ENCODE measurements around the gene IL1F10. TPM values are rescaled to one million over a fixed set of nuclear protein-coding genes. Genes with fewer than 3 reads are reported as not detected.

Gene IL1F10, protein sequence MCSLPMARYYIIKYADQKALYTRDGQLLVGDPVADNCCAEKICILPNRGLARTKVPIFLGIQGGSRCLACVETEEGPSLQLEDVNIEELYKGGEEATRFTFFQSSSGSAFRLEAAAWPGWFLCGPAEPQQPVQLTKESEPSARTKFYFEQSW
- total RNA-seq (not detected), polyA plus RNA-seq (not detected), total RNA-seq (0 reads per million in 6 experiments)

DNA sequence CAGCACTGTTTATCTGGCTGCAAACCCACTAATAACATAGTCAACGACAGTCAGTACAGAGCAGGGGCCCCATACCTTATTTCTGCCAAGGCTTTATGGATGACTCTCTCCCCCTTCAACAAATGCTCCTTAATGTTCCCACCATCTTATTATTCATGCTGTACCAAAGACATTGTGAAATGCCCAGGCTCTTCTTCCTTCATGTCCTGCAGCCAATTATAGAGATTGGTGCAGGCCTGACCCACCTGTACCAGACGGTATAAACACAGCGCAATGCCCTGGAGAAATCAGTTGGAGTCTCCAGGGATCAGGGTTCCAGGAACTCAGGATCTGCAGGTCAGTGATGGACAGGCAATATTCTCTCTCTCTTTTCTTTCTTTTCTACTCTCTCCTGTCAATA lies at the start of gene IL1F10:
TSS of gene IL1F10 (plus strand) at position 290 of the 400 bp plus-strand sequence. CDS start 4,769 bp downstream, outside the sequence.
- Mint-ChIP-seq H3K27ac (no peak within 1 kb of the TSS), H3K4me3 (no peak within 1 kb of the TSS)

DNA sequence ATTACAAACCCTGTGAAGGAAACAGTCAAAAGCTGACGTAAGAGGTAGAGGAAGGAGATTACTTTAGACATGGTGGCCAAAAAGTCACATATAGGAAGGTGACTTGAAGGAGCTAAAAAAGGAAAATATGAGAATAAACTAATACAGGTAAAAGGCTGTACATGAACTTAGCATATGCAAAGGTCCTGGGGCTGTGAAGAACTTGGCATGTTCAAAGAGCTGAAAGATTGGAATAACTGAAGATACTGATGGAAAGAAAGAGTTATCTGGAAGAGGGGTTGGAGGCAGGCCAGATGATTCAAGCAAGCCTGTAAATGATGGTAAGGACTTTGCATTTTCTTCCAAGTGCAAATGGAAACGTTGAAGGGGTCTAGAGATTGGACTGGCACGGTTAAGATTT lies 49.3 kb upstream of the IL1F10 start:
- POLR2A ChIA-PET = no interaction called here
- H3K27ac Mint-ChIP-seq = no peak overlapping the region
- H3K27me3 Mint-ChIP-seq = peaks cover 0 to 23% (median 1%) of the 10 kb centered on the region in 5 donors

More for the DNA sequence above, at the start of gene IL1F10:
- ATAC-seq (no peak), DNase-seq (no peak)
- H3K4me1 Mint-ChIP-seq = peaks cover 0 to 2% (median 0%) of the 10 kb centered on the region in 4 donors
- H3K36me3 Mint-ChIP-seq = peaks cover 0 to 3% (median 0%) of the 10 kb centered on the region in 3 donors
- POLR2A ChIA-PET = no interaction called here
- H3K9me3 Mint-ChIP-seq = no peaks in the 10 kb centered on the region
- H3K27me3 Mint-ChIP-seq = peaks cover 0 to 2% (median 0%) of the 10 kb centered on the region in 5 donors

DNA sequence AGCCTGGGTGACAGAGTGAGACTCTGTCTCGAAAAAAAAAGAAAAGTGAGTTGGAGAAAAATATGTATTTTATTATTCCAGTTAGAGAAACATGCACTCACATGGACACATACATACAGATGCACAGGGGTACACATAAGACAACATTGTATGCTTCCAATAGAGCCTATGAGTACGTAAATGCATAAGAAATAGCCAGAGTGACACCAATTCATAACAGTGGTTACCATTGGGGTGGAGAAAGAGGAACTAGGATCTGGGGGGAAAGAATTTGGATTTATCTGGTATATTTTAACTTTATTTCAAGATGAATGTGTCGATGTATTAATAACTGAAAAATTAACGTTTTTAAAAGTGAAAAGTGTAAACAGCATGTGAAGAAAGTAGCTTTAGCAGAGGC lies 46.5 kb upstream of the IL1F10 start:
- Mint-ChIP-seq H3K27ac (no peak overlapping the region), H3K36me3 (peaks cover 0 to 14% (median 0%) of the 10 kb centered on the region in 3 donors), H3K9me3 (peaks cover 0 to 19% (median 7%) of the 10 kb centered on the region in 9 donors), H3K4me3 (no peak overlapping the region), H3K4me1 (peaks cover 0 to 10% (median under 1%) of the 10 kb centered on the region in 4 donors), H3K27me3 (peaks cover 0 to 30% (median 1%) of the 10 kb centered on the region in 5 donors)
- POLR2A ChIA-PET = no interaction called here
- DNase-seq = no peak
- ATAC-seq = no peak

More for the DNA sequence above, 49.3 kb upstream of the IL1F10 start:
- ATAC-seq (no peak), DNase-seq (no peak)
- H3K9me3 Mint-ChIP-seq = peaks cover 0 to 19% (median 7%) of the 10 kb centered on the region in 9 donors
- H3K36me3 Mint-ChIP-seq = peaks cover 0 to 14% (median 2%) of the 10 kb centered on the region in 3 donors
- H3K4me3 Mint-ChIP-seq = no peak overlapping the region
- peaks cover 0 to 15% (median 5%) of the 10 kb centered on the region in 4 donors for H3K4me1 Mint-ChIP-seq

DNA sequence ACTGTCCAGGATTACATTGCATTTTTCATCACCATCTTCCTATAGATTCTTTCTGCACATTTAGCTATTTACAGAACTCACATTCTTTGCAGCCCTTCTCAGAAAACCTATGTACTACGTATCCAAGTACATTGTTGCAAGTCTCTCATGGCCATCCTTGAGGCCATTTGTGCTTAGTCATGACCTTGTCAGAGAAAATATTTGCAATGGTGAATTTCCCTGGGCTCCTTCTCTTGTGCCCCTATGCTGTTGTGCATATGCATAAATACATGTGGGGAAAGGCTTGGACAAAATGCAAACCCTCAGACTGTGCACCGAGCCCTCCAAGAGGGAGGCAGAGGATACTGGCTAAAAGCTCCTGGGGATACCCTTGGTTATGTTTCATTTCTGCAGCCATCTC lies 43.0 kb upstream of the IL1F10 start:
- H3K4me3 Mint-ChIP-seq = no peak overlapping the region
- peaks cover 0 to 35% (median 6%) of the 10 kb centered on the region in 5 donors for H3K27me3 Mint-ChIP-seq
- peaks cover 0 to under 1% (median 0%) of the 10 kb centered on the region in 4 donors for H3K4me1 Mint-ChIP-seq
- H3K9me3 Mint-ChIP-seq = peaks cover 0 to 4% (median 0%) of the 10 kb centered on the region in 9 donors
- ATAC-seq (no peak), DNase-seq (no peak)
- POLR2A ChIA-PET = no interaction called here
- H3K27ac Mint-ChIP-seq = no peak overlapping the region
- peaks cover 0 to 1% (median 0%) of the 10 kb centered on the region in 3 donors for H3K36me3 Mint-ChIP-seq

DNA sequence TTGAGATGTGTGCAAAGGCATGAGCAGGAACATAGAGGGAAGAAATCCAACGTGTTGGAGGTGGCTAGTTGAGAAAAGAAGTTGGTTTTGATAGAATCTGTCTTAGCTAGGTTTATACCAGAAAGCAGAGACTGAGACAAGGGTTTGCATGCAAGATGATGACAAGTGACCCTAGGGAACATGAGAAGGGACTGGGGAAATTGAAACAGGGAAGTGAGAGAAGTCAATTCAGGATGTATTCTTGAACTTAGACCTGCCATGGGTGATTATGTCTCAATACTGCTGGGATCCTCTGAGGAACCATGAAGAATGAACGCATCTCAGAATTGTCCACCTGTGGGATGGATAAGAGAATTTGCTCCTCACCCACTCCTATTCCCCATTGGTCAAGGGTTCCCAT lies 42.0 kb upstream of the IL1F10 start:
- ATAC-seq = no peak
- Mint-ChIP-seq H3K36me3 (no peaks in the 10 kb centered on the region), H3K27me3 (peaks cover 0 to 35% (median 6%) of the 10 kb centered on the region in 5 donors), H3K27ac (peak overlapping the region in 1 of 10 donors; percentile 9), H3K9me3 (peaks cover 0 to 3% (median 0%) of the 10 kb centered on the region in 9 donors), H3K4me3 (no peak overlapping the region), H3K4me1 (peaks cover 0 to 3% (median 0%) of the 10 kb centered on the region in 4 donors)
- POLR2A ChIA-PET = no interaction called here
- no peak for DNase-seq

DNA sequence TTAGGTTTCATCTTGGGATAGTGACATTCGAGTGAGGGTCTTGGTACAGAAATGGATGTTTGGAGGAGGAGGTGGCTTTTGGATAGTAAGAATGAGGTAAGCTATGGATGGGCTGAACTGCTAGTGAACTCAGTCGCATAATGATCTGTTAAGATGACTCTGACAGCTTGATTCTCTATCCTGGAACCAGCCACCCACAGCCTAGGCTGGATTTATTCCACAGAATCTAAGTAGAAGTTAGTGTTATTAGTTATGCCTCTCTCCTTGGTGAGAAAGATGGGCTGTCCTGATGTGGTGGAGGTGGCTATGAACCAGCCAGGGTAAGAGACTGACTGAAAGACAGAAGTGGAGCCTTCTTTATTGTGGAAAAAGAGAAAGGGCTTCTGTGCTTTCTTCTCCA lies 40.1 kb upstream of the IL1F10 start:
- Mint-ChIP-seq H3K4me3 (no peak overlapping the region), H3K27me3 (peaks cover 0 to 32% (median 6%) of the 10 kb centered on the region in 5 donors), H3K9me3 (peaks cover 0 to 1% (median 0%) of the 10 kb centered on the region in 9 donors), H3K27ac (peak overlapping the region in 1 of 10 donors; percentile 80), H3K4me1 (peaks cover 0 to 3% (median 0%) of the 10 kb centered on the region in 4 donors), H3K36me3 (no peaks in the 10 kb centered on the region)
- DNase-seq (no peak), ATAC-seq (no peak)
- POLR2A ChIA-PET = no interaction called here

DNA sequence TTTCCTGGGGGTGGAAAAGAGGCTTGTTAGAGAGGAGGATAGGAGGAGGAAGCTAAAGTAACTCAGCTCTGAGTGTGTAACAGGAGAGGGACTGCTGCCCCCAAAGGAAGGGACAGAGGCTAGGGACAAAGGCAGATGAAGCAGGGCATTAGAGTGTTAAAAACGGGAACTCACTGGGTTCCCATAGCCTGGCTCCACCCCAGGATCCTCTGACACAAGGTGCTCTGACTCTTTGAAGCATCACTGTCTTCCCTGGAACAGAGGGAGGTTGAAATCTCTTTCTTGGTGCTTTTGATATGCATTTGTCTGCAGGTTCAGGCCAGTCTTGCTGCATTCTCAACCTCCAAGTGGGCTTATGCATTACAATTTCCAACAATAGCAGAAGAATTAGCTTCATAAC lies 39.7 kb upstream of the IL1F10 start:
- no peak overlapping the region for H3K4me3 Mint-ChIP-seq
- H3K4me1 Mint-ChIP-seq = peaks cover 0 to 3% (median 0%) of the 10 kb centered on the region in 4 donors
- peak overlapping the region in 1 of 10 donors; percentile 80 for H3K27ac Mint-ChIP-seq
- no peak for DNase-seq
- no peaks in the 10 kb centered on the region for H3K36me3 Mint-ChIP-seq
- H3K27me3 Mint-ChIP-seq = peaks cover 0 to 32% (median 6%) of the 10 kb centered on the region in 5 donors
- H3K9me3 Mint-ChIP-seq = peaks cover 0 to 1% (median 0%) of the 10 kb centered on the region in 9 donors
- no peak for ATAC-seq
- POLR2A ChIA-PET = no interaction called here

DNA sequence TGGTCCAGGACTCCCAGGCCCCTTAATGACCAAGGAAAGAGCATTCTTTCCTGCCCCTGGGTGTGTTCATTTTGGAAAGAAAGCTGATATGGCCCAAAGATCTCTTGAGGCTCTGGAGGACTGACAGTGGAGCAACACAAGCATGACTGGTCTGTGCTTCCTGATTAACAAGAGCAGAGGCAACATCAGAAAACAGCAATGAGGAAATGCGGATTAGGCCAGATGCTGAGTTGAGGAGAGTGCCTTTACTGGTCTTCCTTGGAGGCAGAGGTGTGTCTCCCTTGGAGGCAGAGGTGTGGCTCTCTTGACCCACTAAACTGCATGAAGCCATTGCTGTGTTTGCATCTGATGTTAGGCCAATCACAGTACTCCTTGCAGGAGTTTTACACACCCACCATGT lies 35.0 kb upstream of the IL1F10 start:
- H3K27ac Mint-ChIP-seq = peak overlapping the region in 3 of 10 donors; percentile 22 to 51 (median 43)
- H3K27me3 Mint-ChIP-seq = peaks cover 0 to 15% (median 6%) of the 10 kb centered on the region in 5 donors
- no peaks in the 10 kb centered on the region for H3K36me3 Mint-ChIP-seq
- no peak for DNase-seq
- no peak for ATAC-seq
- peaks cover 0 to 5% (median 0%) of the 10 kb centered on the region in 4 donors for H3K4me1 Mint-ChIP-seq
- no peak overlapping the region for H3K4me3 Mint-ChIP-seq
- POLR2A ChIA-PET = no interaction called here
- H3K9me3 Mint-ChIP-seq = peaks cover 0 to 1% (median 0%) of the 10 kb centered on the region in 9 donors

DNA sequence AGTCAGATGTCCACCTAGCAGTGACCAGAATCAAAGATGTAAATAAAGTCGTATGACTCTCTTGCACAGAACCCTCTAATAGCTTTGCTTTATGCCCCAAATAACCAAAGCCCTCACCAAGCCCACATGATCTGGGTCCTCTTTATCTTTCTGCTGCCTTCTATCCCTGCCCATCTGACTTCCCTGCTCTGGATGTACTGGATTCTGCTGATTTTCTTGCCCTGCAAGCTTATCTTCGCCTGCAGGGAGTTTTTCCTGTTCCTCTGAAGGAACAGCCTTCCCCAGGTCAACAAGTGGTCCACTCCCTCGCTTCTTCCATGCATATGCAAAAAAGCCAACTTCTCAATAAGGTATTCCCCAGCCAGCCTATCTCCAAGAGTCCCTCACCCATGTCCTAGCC lies 33.8 kb upstream of the IL1F10 start:
- Mint-ChIP-seq H3K36me3 (no peaks in the 10 kb centered on the region), H3K27ac (no peak overlapping the region), H3K4me1 (peaks cover 0 to 5% (median 0%) of the 10 kb centered on the region in 4 donors), H3K27me3 (peaks cover 0 to 13% (median 6%) of the 10 kb centered on the region in 5 donors), H3K4me3 (no peak overlapping the region), H3K9me3 (peaks cover 0 to 1% (median 0%) of the 10 kb centered on the region in 9 donors)
- POLR2A ChIA-PET = no interaction called here
- ATAC-seq (no peak), DNase-seq (no peak)

DNA sequence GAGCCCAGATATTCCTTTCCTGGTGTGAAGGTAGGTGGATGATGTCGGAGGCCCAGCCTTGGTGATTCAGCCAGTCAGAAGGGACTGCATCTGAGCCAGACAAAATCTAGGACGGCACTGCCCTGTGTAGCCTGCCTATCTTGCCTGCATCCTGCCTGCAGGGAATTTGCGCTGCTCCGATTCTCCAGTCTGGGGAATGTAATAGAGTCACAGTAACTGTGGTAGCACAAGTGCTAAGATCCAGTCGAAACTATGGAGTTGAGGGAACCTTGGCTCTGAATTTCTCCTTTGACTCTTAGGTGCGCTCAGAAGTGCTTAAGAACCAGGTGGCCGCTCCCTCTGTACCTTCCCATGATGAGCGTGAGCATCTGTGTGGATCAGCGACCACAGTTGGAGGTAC lies 31.0 kb upstream of the IL1F10 start:
- DNase-seq (no peak), ATAC-seq (no peak)
- Mint-ChIP-seq H3K4me3 (no peak overlapping the region), H3K36me3 (no peaks in the 10 kb centered on the region), H3K9me3 (no peaks in the 10 kb centered on the region), H3K27me3 (peaks cover 0 to 7% (median 0%) of the 10 kb centered on the region in 5 donors), H3K4me1 (peaks cover 0 to 2% (median under 1%) of the 10 kb centered on the region in 4 donors), H3K27ac (no peak overlapping the region)
- POLR2A ChIA-PET = no interaction called here

DNA sequence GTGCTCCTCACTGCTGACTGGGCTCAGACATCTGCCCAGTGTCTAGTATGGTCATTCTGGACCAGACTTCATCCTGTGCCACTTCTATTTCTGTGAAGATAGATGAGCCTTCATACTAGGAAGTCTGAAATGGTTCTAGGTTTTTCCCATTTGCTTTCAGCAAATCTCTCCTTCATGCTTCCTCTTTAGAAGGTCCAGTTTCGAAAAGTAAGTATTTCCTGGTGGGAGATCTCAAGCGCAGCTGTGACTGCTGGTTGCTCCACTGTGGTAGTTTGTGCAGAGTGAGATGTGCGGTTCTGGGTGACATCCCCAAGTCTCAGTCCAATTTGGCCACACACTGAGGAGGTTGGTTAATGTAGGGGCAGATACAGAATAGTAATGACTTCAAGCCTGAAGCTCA lies 29.5 kb upstream of the IL1F10 start:
- Mint-ChIP-seq H3K4me1 (peaks cover 0 to 4% (median under 1%) of the 10 kb centered on the region in 4 donors), H3K27ac (no peak overlapping the region), H3K4me3 (no peak overlapping the region), H3K27me3 (peaks cover 0 to 7% (median 0%) of the 10 kb centered on the region in 5 donors), H3K36me3 (no peaks in the 10 kb centered on the region), H3K9me3 (no peaks in the 10 kb centered on the region)
- POLR2A ChIA-PET = no interaction called here
- no peak for ATAC-seq
- DNase-seq = no peak

DNA sequence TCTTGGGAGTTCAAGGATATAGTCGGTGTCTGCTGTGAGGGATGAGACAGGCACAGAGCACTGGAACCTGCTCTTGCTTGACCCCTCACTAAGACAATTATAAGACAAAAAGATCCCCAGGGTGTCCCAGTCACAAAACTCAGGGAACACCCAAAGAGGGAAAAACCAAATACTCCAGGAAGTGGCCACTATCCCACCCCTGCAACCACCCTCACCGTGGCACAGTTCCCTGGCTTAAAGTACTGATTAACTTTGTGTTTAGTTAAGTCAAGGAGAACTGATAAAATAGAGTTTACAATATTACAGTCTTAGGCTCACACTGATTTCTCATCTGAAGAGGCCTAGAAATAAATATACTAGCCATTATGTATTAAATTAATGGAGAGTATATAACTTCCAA lies 28.6 kb upstream of the IL1F10 start:
- DNase-seq = no peak
- peaks cover 0 to 7% (median 0%) of the 10 kb centered on the region in 5 donors for H3K27me3 Mint-ChIP-seq
- peaks cover 0 to 3% (median under 1%) of the 10 kb centered on the region in 4 donors for H3K4me1 Mint-ChIP-seq
- no peak overlapping the region for H3K4me3 Mint-ChIP-seq
- POLR2A ChIA-PET = no interaction called here
- ATAC-seq = no peak
- H3K27ac Mint-ChIP-seq = peak overlapping the region in 2 of 10 donors; percentile 61 to 75
- H3K9me3 Mint-ChIP-seq = no peaks in the 10 kb centered on the region
- no peaks in the 10 kb centered on the region for H3K36me3 Mint-ChIP-seq

DNA sequence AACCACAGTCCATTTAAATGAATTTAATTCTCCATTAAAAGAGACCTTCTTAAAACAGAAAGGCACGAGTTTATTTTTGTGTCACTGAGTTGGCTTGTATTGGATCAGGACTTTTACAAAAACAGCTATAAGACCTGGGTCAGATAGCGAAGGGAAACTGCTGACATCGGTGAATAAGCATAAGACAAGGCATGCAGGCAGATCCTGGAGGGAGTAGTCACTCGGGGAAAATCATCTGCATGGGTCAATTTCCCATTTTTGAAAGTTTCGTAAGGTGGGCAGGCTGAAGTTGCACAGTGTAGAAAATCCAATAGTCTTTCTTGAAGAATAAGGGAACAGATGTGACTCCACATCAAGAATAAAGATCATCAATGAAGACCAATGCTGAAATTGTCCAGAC lies 28.1 kb upstream of the IL1F10 start:
- H3K27me3 Mint-ChIP-seq = peaks cover 0 to 7% (median 0%) of the 10 kb centered on the region in 5 donors
- peaks cover 0 to 2% (median under 1%) of the 10 kb centered on the region in 4 donors for H3K4me1 Mint-ChIP-seq
- no peaks in the 10 kb centered on the region for H3K36me3 Mint-ChIP-seq
- DNase-seq (no peak), ATAC-seq (no peak)
- no peaks in the 10 kb centered on the region for H3K9me3 Mint-ChIP-seq
- peak overlapping the region in 1 of 10 donors; percentile 75 for H3K27ac Mint-ChIP-seq
- POLR2A ChIA-PET = no interaction called here
- no peak overlapping the region for H3K4me3 Mint-ChIP-seq

All from naive thymus-derived CD8-positive, alpha-beta T cell (primary cell).